Measurements from ENCODE around the gene LRBA. TPM values are rescaled to one million over a fixed set of nuclear protein-coding genes. Genes with fewer than 3 reads are reported as not detected.
A peak's percentile ranks its signal among the peaks of the same experiment; 100 is the strongest.
"Not testable (repeated sequence)": the region's sequence is repeated elsewhere in the genome, so short reads cannot be mapped to it uniquely, and the experiment has no call there.

LRBA gene
- polyA plus RNA-seq (2011; rRNA removed) (24.3 and 25.1 TPM in 2 replicates), polyA plus RNA-seq (2017; fragmentation: RNase III; extraction: RNeasy Plus Mini Kit Qiagen cat#74134 plus additional on column Dnase treatment) (9.2 to 10.7 TPM (median 9.8 TPM) in 3 replicates), polyA minus RNA-seq (2011; rRNA and poly(A)+ RNA removed) (74.2 and 84.0 TPM in 2 replicates)
- polyA plus RNA-seq (2012; cell fraction: cytosol; rRNA removed), result 4.3 and 5.0 TPM in 2 replicates
- 9.1 and 11.7 TPM in 2 replicates for polyA plus RNA-seq (2012; cell fraction: nucleus; rRNA removed)

GRCh38 chr4:151014521-151015458 lies at the start of gene LRBA:
LRBA (minus strand) TSS chr4:151015284; CDS start chr4:151014642, 642 bp downstream.
- H3K4me2 ChIP-seq, result peak within 1 kb of the TSS; percentile 94
- TF ChIP-seq GATA3 (IDR thresholded peaks at IDR 0.05; ENCODE audit: borderline replicate concordance) (no peak), REST (IDR thresholded peaks at IDR 0.05) (no peak), CEBPB (IDR thresholded peaks at IDR 0.05) (no peak), MAZ (IDR thresholded peaks at IDR 0.05; ENCODE audit: borderline replicate concordance, low read depth, low read length) (no peak), CBX8 (IDR thresholded peaks at IDR 0.05) (no peak), RARB (CRISPR knock-in tag; IDR thresholded peaks at IDR 0.05) (no peak), BCL3 (IDR thresholded peaks at IDR 0.05) (no peak), NPAS2 (CRISPR knock-in tag; IDR thresholded peaks at IDR 0.05; ENCODE audit: borderline replicate concordance) (no peak), PBX3 (IDR thresholded peaks at IDR 0.05) (no peak), JUN (IDR thresholded peaks at IDR 0.05) (no peak), MAFK (IDR thresholded peaks at IDR 0.05; ENCODE audit: partially characterized antibody) (no peak), FOXS1 (CRISPR knock-in tag; IDR thresholded peaks at IDR 0.05) (no peak)
- peak; percentile 63 to 74 for DNase-seq (ENCODE audit: low read depth in 1 of 2, low spot score in 1 of 2)
- H3K9me3 ChIP-seq, result no peaks in the 10 kb centered on the region
- FAIRE-seq, result no peak
- peak; percentile 87 to 89 for ATAC-seq
- POLR2A ChIA-PET, result interaction anchor here (0.9 to 1.0 kb wide), 3 partner anchors 9 to 54 kb away, joined by 3 to 7 read pairs (median 3); no protein-coding TSS in a partner anchor
- CTCF ChIA-PET, result no interaction called here
- peak within 1 kb of the TSS; percentile 76 for H3K4me3 ChIP-seq
- H3K27ac ChIP-seq, result peak within 1 kb of the TSS; percentile 94 to 100
- 0% methylated on average over 16 of the region's 37 CpGs for WGBS (ENCODE audit: missing lambda C conversion rate)
- peaks cover 16% of the 10 kb centered on the region; the same call in 2 of the 3 replicates for H3K4me1 ChIP-seq

- POLR2A ChIA-PET; H3K4me2 ChIP-seq; DNase-seq (ENCODE audit: low read depth in 1 of 2, low spot score in 1 of 2); FAIRE-seq; H3K27ac ChIP-seq; H3K4me3 ChIP-seq; H3K4me1 ChIP-seq; CTCF ChIA-PET; H3K9me3 ChIP-seq; ATAC-seq: not testable (repeated sequence)
- WGBS (ENCODE audit: missing lambda C conversion rate), result no CpG with 5 or more reads among the region's 3 CpGs
These were observed 48.1 kb upstream of the LRBA start for GRCh38 chr4:151063143-151063542.

- ATAC-seq, result no peak
- TF ChIP-seq HOXB5 (CRISPR knock-in tag; IDR thresholded peaks at IDR 0.05) (no peak), CEBPB (IDR thresholded peaks at IDR 0.05) (no peak), MAFK (IDR thresholded peaks at IDR 0.05; ENCODE audit: partially characterized antibody) (no peak)
- no peak for DNase-seq (ENCODE audit: low read depth in 1 of 2, low spot score in 1 of 2)
- no peak overlapping the region for H3K4me3 ChIP-seq
- peaks cover 5% of the 10 kb centered on the region; the same call in 1 of the 3 replicates for H3K4me1 ChIP-seq
- POLR2A ChIA-PET, result no interaction called here
- no peak overlapping the region for H3K27ac ChIP-seq
- no peak for FAIRE-seq
- H3K4me2 ChIP-seq, result no peak overlapping the region
- CTCF ChIA-PET, result no interaction called here
- WGBS (ENCODE audit: missing lambda C conversion rate), result 14% methylated on average over 1 of the region's 1 CpG
- H3K9me3 ChIP-seq, result no peaks in the 10 kb centered on the region
These were observed 40.5 kb upstream of the LRBA start for GRCh38 chr4:151055539-151055938.

All from A549 (cell line).